ES-I3 (cell line): Measurements from ENCODE around the gene CTIF.
"Not testable (repeated sequence)": the region's sequence is repeated elsewhere in the genome, so short reads cannot be mapped to it uniquely, and the experiment has no call there.

ENCODE experiments used
- H3K36me3 ChIP-seq: 2 replicates; pipeline ENCODE4 v1.6.1; 2013; ENCODE audit warnings: mild to moderate bottlenecking, low read length, control low read depth, moderate library complexity; ENCODE audit not compliant: insufficient read depth
- H3K4me1 ChIP-seq: 2 replicates; pipeline ENCODE4 v1.6.1; 2013; ENCODE audit warnings: mild to moderate bottlenecking, control low read depth, low read length; ENCODE audit not compliant: insufficient read depth
- H3K9ac ChIP-seq: 2 replicates; pipeline ENCODE4 v1.6.1; 2013; ENCODE audit warnings: low read depth, mild to moderate bottlenecking, low read length, moderate library complexity
- H3K9me3 ChIP-seq: 2 replicates; pipeline ENCODE4 v1.6.1; 2013; ENCODE audit warnings: mild to moderate bottlenecking, low read length, moderate library complexity; ENCODE audit not compliant: control insufficient read depth, insufficient read depth

Gene CTIF

GRCh38 chr18:48803951-48804855 lies 265.4 kb downstream of the CTIF start:
- Histone ChIP-seq H3K9ac (no peak overlapping the region), H3K9me3 (no peaks in the 10 kb centered on the region), H3K36me3 (no peaks in the 10 kb centered on the region), H3K4me1 (no peaks in the 10 kb centered on the region)

GRCh38 chr18:48804856-48805610 lies 266.2 kb downstream of the CTIF start:
- H3K4me1 ChIP-seq, result no peaks in the 10 kb centered on the region
- H3K9me3 ChIP-seq, result no peaks in the 10 kb centered on the region
- H3K36me3 ChIP-seq, result no peaks in the 10 kb centered on the region
- H3K9ac ChIP-seq, result no peak overlapping the region

- Histone ChIP-seq H3K9ac (no peak overlapping the region), H3K36me3 (no peaks in the 10 kb centered on the region), H3K9me3 (no peaks in the 10 kb centered on the region), H3K4me1 (no peaks in the 10 kb centered on the region)
These were observed 267.1 kb downstream of the CTIF start for GRCh38 chr18:48805826-48806535.

GRCh38 chr18:48806551-48807261 lies 267.9 kb downstream of the CTIF start:
- H3K9ac ChIP-seq, result no peak overlapping the region
- H3K36me3 ChIP-seq, result no peaks in the 10 kb centered on the region
- H3K4me1 ChIP-seq, result no peaks in the 10 kb centered on the region
- no peaks in the 10 kb centered on the region for H3K9me3 ChIP-seq

- no peak overlapping the region for H3K9ac ChIP-seq
- no peaks in the 10 kb centered on the region for H3K36me3 ChIP-seq
- H3K4me1 ChIP-seq, result no peaks in the 10 kb centered on the region
- H3K9me3 ChIP-seq, result no peaks in the 10 kb centered on the region
These were observed 269.6 kb downstream of the CTIF start for GRCh38 chr18:48808476-48808875.

GRCh38 chr18:48809365-48809764 lies 270.5 kb downstream of the CTIF start:
- no peaks in the 10 kb centered on the region for H3K4me1 ChIP-seq
- no peaks in the 10 kb centered on the region for H3K9me3 ChIP-seq
- no peaks in the 10 kb centered on the region for H3K36me3 ChIP-seq
- H3K9ac ChIP-seq, result no peak overlapping the region

GRCh38 chr18:48810805-48811204 lies 272.0 kb downstream of the CTIF start:
- no peaks in the 10 kb centered on the region for H3K36me3 ChIP-seq
- no peak overlapping the region for H3K9ac ChIP-seq
- no peaks in the 10 kb centered on the region for H3K4me1 ChIP-seq
- no peaks in the 10 kb centered on the region for H3K9me3 ChIP-seq

GRCh38 chr18:48811401-48811800 lies 272.6 kb downstream of the CTIF start:
- H3K36me3 ChIP-seq, result no peaks in the 10 kb centered on the region
- H3K9ac ChIP-seq, result no peak overlapping the region
- H3K4me1 ChIP-seq, result no peaks in the 10 kb centered on the region
- no peaks in the 10 kb centered on the region for H3K9me3 ChIP-seq

GRCh38 chr18:48811977-48812451 lies 273.2 kb downstream of the CTIF start:
- H3K36me3 ChIP-seq, H3K9me3 ChIP-seq, H3K9ac ChIP-seq, H3K4me1 ChIP-seq: not testable (repeated sequence)

- H3K9ac ChIP-seq, result no peak overlapping the region
- H3K36me3 ChIP-seq, result 0 out of 2 replicates have a peak, but pooled peaks cover 3% of the 10 kb centered on the region
- H3K4me1 ChIP-seq, result no peaks in the 10 kb centered on the region
- no peaks in the 10 kb centered on the region for H3K9me3 ChIP-seq
These were observed 274.5 kb downstream of the CTIF start for GRCh38 chr18:48813321-48813720.

GRCh38 chr18:48813833-48814489 lies 275.1 kb downstream of the CTIF start:
- no peaks in the 10 kb centered on the region for H3K4me1 ChIP-seq
- H3K36me3 ChIP-seq, result 0 out of 2 replicates have a peak, but pooled peaks cover 3% of the 10 kb centered on the region
- H3K9ac ChIP-seq, result no peak overlapping the region
- no peaks in the 10 kb centered on the region for H3K9me3 ChIP-seq

- no peaks in the 10 kb centered on the region for H3K9me3 ChIP-seq
- no peak overlapping the region for H3K9ac ChIP-seq
- 0 out of 2 replicates have a peak, but pooled peaks cover 3% of the 10 kb centered on the region for H3K36me3 ChIP-seq
- no peaks in the 10 kb centered on the region for H3K4me1 ChIP-seq
These were observed 275.8 kb downstream of the CTIF start for GRCh38 chr18:48814490-48815178.

GRCh38 chr18:48815179-48815515 lies 276.3 kb downstream of the CTIF start:
- no peak overlapping the region for H3K9ac ChIP-seq
- H3K4me1 ChIP-seq, result no peaks in the 10 kb centered on the region
- 0 out of 2 replicates have a peak, but pooled peaks cover 3% of the 10 kb centered on the region for H3K36me3 ChIP-seq
- H3K9me3 ChIP-seq, result no peaks in the 10 kb centered on the region
